Esophagus squamous epithelium (tissue), 5 donors: ENCODE measurements around the gene DENND2C. TPM values are rescaled to one million over a fixed set of nuclear protein-coding genes. Genes with fewer than 3 reads are reported as not detected.

Experiments
- DNase-seq: peaks from one replicate; lab custom pipeline; 2025; lab: John Stamatoyannopoulos, UW
- H3K27ac ChIP-seq, 4 donors: fragments of 200-600 bp; sonication (generic); one replicate each; pipeline ENCODE4 v1.5.1; 2016 to 2019; ENCODE audit warnings: mild to moderate bottlenecking in 1 of 4
- H3K27me3 ChIP-seq, 4 donors: fragments of 200-600 bp; sonication (generic); 1 replicate in 3 of 4; 2 replicates in 1 of 4; pipeline versions ENCODE4 v1.5.1 to v1.6.0; 2017 to 2021; ENCODE audit warnings: antibody characterized with exemption in 1 of 4
- H3K36me3 ChIP-seq, 3 donors: fragments of 200-600 bp; sonication (generic); one replicate each; pipeline ENCODE4 v1.5.1; 2016 to 2019
- H3K4me1 ChIP-seq, 3 donors: fragments of 200-600 bp; sonication (generic); one replicate each; pipeline ENCODE4 v1.5.1; 2017 to 2019
- H3K4me3 ChIP-seq, 4 donors: fragments of 200-600 bp; sonication (generic); 1 replicate in 3 of 4; 2 replicates in 1 of 4; pipeline ENCODE4 v1.5.1; 2016 to 2019; ENCODE audit warnings: mild to moderate bottlenecking in 2 of 4, moderate library complexity in 1 of 4
- H3K9me3 ChIP-seq, 3 donors: fragments of 200-600 bp; sonication (generic); one replicate each; pipeline ENCODE4 v1.5.1; 2016 to 2019
- POLR2A ChIP-seq, 4 donors: fragments of 450-650 bp; IDR thresholded peaks; one replicate each; pipeline ENCODE4 v1.6.1; 2017; ENCODE audit warnings: antibody characterized with exemption in 4 of 4, mild to moderate bottlenecking in 4 of 4, moderate library complexity in 3 of 4
- WGBS, 2 donors: methylation state at CpG; one replicate each; pipeline ENCODE4 v1.1.5; 2018; 5-methylcytosine and 5-hydroxymethylcytosine counted together
- intact Hi-C: fragments of 100-400 bp; cut with DNase I; formaldehyde crosslinking; loops from one replicate; pipeline ENCODE4 v1.15.0; 2022
- total RNA-seq, 4 donors: library from RNA; depleted of rRNA; stranded (reverse); fragments of >200 nt; gene quantifications; one replicate each; pipeline ENCODE4 v1.1.0, GENCODE V29; 2016
- TF ChIP-seq, protein P1 (sequence below), 6 experiments: fragments of 450-650 bp in 4 of 6; fragments of 200-600 bp in 2 of 6; sonication (generic) in 2 of 6; IDR thresholded peaks; one replicate each; pipeline ENCODE4 v1.5.1; 2016 to 2019; ENCODE audit warnings: antibody characterized with exemption in 6 of 6, mild to moderate bottlenecking in 4 of 6, moderate library complexity in 4 of 6
- donor health status: DM: yes; HTN: yes; CAD: no.

DENND2C gene
- total RNA-seq, 4 donors from 2014 or later = 30.3 to 67.0 (median 41.2) TPM

GRCh38 chr1:114620419-114620818 is 49.4 kb downstream of the DENND2C start:
- H3K4me1 ChIP-seq = peaks cover 0 to 46% (median 9%) of the 10 kb centered on the region in 3 donors
- H3K9me3 ChIP-seq = no peaks in the 10 kb centered on the region
- H3K4me3 ChIP-seq = no peak overlapping the region
- no peak for DNase-seq
- TF ChIP-seq, protein P1, sequence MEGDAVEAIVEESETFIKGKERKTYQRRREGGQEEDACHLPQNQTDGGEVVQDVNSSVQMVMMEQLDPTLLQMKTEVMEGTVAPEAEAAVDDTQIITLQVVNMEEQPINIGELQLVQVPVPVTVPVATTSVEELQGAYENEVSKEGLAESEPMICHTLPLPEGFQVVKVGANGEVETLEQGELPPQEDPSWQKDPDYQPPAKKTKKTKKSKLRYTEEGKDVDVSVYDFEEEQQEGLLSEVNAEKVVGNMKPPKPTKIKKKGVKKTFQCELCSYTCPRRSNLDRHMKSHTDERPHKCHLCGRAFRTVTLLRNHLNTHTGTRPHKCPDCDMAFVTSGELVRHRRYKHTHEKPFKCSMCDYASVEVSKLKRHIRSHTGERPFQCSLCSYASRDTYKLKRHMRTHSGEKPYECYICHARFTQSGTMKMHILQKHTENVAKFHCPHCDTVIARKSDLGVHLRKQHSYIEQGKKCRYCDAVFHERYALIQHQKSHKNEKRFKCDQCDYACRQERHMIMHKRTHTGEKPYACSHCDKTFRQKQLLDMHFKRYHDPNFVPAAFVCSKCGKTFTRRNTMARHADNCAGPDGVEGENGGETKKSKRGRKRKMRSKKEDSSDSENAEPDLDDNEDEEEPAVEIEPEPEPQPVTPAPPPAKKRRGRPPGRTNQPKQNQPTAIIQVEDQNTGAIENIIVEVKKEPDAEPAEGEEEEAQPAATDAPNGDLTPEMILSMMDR (IDR thresholded peaks at IDR 0.05) = no peak
- no peak for TF ChIP-seq POLR2A (IDR thresholded peaks at IDR 0.05)
- H3K27ac ChIP-seq = peak overlapping the region in 3 of 4 donors; percentile 50 to 82 (median 80)
- H3K36me3 ChIP-seq = peaks cover 0 to 78% (median 0%) of the 10 kb centered on the region in 3 donors
- WGBS, 2 donors = 54 to 84% methylated on average over 2 of the region's 2 CpGs
- intact Hi-C loops = no loop called here
- H3K27me3 ChIP-seq = no peaks in the 10 kb centered on the region

DNA sequence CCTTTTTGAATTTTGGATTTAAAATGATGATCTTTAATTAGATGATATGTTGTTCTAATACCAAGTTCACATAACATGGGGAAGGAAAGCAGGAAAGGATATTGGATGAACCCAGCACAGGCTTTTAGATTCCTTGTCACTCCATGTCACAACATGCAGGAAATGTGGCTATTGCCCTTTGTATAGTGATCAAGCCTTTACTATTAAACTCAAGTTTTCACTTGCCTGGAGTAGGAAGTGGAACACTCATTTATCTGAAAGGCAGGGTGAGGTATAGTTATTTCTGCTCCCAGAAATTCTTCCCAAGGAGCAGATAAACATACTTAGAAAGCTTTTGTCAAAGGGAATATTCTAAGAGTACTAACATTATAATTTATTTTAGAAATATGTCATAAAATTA is 51.2 kb downstream of the DENND2C start:
- DNase-seq = no peak
- TF ChIP-seq, protein P1 (IDR thresholded peaks at IDR 0.05) = no peak
- TF ChIP-seq POLR2A (IDR thresholded peaks at IDR 0.05) = peak in 2 of 4 donors; percentile 21 to 23
- intact Hi-C loops = no loop called here
- H3K9me3 ChIP-seq = no peaks in the 10 kb centered on the region
- H3K27ac ChIP-seq = peak overlapping the region; percentile 42 to 82 (median 66)
- no peaks in the 10 kb centered on the region for H3K27me3 ChIP-seq
- H3K4me1 ChIP-seq = peaks cover 0 to 46% (median 9%) of the 10 kb centered on the region in 3 donors
- H3K36me3 ChIP-seq = peaks cover 0 to 80% (median 0%) of the 10 kb centered on the region in 3 donors
- H3K4me3 ChIP-seq = no peak overlapping the region

GRCh38 chr1:114610546-114611245 is 59.2 kb downstream of the DENND2C start:
- intact Hi-C loops = no loop called here
- Histone ChIP-seq H3K36me3 (peaks cover 0 to 75% (median 10%) of the 10 kb centered on the region in 3 donors), H3K4me3 (peak overlapping the region in 1 of 4 donors; percentile 30), H3K27ac (peak overlapping the region; percentile 88 to 94 (median 90)), H3K9me3 (no peaks in the 10 kb centered on the region), H3K4me1 (peaks cover 0 to 63% (median 0%) of the 10 kb centered on the region in 3 donors), H3K27me3 (no peaks in the 10 kb centered on the region)
- 9 to 46% methylated on average over 9 of the region's 9 CpGs for WGBS, 2 donors
- TF ChIP-seq, protein P1 (IDR thresholded peaks at IDR 0.05) = no peak
- no peak for TF ChIP-seq POLR2A (IDR thresholded peaks at IDR 0.05)
- no peak for DNase-seq

DNA sequence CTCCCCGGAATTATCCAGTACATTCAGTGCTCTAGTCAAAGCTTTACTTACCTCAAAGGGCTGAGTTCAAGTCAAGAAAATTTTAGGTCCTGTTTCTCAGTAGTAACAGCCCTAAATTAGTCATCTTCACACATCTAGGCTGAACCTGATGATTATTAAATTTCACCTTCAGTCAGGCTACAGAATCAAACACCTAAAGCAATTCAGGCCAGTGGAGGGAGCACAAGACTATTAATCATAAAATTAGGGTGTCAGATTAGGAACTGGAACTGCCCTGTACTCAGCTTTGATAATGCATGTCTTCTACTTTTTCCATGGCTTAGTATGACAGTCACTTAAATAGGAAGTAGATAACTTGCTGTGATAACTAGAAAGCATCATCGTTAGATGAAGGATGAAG is 60.0 kb downstream of the DENND2C start:
- intact Hi-C loops = no loop called here
- TF ChIP-seq, protein P1 (IDR thresholded peaks at IDR 0.05) = peak in 1 of 6 experiments; percentile 22
- no peak for TF ChIP-seq POLR2A (IDR thresholded peaks at IDR 0.05)
- WGBS, 2 donors = 73 to 78% methylated on average over 2 of the region's 2 CpGs
- peaks cover 0 to 63% (median 0%) of the 10 kb centered on the region in 3 donors for H3K4me1 ChIP-seq
- H3K9me3 ChIP-seq = no peaks in the 10 kb centered on the region
- peaks cover 0 to 75% (median 10%) of the 10 kb centered on the region in 3 donors for H3K36me3 ChIP-seq
- H3K27ac ChIP-seq = peak overlapping the region; percentile 88 to 94 (median 90)
- H3K27me3 ChIP-seq = no peaks in the 10 kb centered on the region
- no peak for DNase-seq
- H3K4me3 ChIP-seq = no peak overlapping the region

DNA sequence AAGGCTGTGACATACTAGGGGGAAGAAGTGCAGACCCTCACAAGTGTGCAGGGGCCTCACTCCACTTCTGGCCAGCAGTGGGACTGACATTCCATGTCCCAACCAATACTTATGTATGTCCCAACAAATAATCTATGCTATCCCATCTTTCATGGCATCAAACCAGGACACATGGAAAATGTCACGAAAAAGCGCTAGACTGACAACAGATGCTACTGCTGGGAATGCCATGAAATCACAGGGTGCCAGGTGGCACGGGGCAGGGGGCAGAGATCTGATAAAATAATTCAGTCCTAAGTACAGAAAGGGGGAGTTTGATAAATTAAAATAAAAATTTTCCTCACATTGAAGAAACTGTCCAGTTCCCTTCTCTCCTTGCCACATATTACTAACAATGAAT is 60.8 kb downstream of the DENND2C start:
- WGBS, 2 donors = 87 to 96% methylated on average over 3 of the region's 3 CpGs
- Histone ChIP-seq H3K27ac (peak overlapping the region; percentile 21 to 94 (median 90)), H3K36me3 (peaks cover 0 to 75% (median 10%) of the 10 kb centered on the region in 3 donors), H3K4me3 (no peak overlapping the region), H3K27me3 (no peaks in the 10 kb centered on the region), H3K9me3 (no peaks in the 10 kb centered on the region), H3K4me1 (peaks cover 0 to 63% (median 0%) of the 10 kb centered on the region in 3 donors)
- intact Hi-C loops = no loop called here
- DNase-seq = no peak
- TF ChIP-seq POLR2A (IDR thresholded peaks at IDR 0.05) = no peak
